ENCODE measurements around the gene CDC42BPG. TPM values are rescaled to one million over a fixed set of nuclear protein-coding genes. Genes with fewer than 3 reads are reported as not detected.
A peak's percentile ranks its signal among the peaks of the same experiment; 100 is the strongest.

The CDC42BPG gene, protein sequence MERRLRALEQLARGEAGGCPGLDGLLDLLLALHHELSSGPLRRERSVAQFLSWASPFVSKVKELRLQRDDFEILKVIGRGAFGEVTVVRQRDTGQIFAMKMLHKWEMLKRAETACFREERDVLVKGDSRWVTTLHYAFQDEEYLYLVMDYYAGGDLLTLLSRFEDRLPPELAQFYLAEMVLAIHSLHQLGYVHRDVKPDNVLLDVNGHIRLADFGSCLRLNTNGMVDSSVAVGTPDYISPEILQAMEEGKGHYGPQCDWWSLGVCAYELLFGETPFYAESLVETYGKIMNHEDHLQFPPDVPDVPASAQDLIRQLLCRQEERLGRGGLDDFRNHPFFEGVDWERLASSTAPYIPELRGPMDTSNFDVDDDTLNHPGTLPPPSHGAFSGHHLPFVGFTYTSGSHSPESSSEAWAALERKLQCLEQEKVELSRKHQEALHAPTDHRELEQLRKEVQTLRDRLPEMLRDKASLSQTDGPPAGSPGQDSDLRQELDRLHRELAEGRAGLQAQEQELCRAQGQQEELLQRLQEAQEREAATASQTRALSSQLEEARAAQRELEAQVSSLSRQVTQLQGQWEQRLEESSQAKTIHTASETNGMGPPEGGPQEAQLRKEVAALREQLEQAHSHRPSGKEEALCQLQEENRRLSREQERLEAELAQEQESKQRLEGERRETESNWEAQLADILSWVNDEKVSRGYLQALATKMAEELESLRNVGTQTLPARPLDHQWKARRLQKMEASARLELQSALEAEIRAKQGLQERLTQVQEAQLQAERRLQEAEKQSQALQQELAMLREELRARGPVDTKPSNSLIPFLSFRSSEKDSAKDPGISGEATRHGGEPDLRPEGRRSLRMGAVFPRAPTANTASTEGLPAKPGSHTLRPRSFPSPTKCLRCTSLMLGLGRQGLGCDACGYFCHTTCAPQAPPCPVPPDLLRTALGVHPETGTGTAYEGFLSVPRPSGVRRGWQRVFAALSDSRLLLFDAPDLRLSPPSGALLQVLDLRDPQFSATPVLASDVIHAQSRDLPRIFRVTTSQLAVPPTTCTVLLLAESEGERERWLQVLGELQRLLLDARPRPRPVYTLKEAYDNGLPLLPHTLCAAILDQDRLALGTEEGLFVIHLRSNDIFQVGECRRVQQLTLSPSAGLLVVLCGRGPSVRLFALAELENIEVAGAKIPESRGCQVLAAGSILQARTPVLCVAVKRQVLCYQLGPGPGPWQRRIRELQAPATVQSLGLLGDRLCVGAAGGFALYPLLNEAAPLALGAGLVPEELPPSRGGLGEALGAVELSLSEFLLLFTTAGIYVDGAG (N-terminal part only)
- total RNA-seq = under 1 TPM; 0.31 to 0.61 TPM

DNA sequence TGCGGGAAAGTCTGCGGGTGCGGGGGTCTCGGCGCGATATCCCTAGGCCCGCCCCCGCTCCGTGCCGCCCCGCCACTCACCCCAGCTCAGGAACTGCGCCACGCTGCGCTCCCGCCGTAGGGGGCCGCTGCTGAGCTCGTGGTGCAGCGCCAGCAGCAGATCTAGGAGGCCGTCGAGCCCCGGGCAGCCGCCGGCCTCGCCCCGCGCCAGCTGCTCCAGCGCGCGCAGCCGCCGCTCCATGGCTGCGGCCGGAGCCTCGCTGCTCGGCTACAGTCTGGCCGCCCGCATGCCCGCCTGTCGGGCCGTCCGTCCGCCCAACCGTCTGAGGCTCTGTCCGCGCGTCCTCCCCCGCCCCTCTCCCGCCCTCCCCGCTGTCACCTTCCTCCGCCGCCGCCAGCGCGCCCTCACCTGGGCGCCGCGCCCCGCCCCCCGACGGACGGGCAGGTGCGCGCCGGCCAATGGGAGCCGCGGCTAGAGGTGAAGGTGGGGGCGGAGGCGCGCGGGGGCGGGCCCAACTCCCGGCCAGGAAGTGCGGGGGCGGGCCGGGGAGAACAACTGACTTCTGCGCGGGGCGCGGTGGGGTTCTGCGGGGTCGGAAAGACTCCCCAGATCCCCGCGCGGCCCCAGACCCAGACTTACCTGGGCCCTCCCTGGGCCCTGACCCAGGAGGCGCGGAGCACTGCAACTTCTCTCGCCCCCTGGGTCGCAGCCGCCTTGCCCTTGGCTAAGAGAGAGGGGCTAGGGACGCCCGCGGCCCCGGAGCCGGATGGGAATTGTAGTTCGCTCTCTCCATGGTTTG lies at the start of gene CDC42BPG:
CDC42BPG (minus strand) TSS at position 324 of the 799 bp plus-strand sequence; CDS start at position 240, 84 bp downstream.
- CTCF ChIA-PET = interaction anchor here (0.6 to 28.9 kb wide), 18 partner anchors 9 to 484 kb away, joined by 3 to 1168 read pairs (median 3); partner anchors contain the start of genes EHD1 and SAC3D1

DNA sequence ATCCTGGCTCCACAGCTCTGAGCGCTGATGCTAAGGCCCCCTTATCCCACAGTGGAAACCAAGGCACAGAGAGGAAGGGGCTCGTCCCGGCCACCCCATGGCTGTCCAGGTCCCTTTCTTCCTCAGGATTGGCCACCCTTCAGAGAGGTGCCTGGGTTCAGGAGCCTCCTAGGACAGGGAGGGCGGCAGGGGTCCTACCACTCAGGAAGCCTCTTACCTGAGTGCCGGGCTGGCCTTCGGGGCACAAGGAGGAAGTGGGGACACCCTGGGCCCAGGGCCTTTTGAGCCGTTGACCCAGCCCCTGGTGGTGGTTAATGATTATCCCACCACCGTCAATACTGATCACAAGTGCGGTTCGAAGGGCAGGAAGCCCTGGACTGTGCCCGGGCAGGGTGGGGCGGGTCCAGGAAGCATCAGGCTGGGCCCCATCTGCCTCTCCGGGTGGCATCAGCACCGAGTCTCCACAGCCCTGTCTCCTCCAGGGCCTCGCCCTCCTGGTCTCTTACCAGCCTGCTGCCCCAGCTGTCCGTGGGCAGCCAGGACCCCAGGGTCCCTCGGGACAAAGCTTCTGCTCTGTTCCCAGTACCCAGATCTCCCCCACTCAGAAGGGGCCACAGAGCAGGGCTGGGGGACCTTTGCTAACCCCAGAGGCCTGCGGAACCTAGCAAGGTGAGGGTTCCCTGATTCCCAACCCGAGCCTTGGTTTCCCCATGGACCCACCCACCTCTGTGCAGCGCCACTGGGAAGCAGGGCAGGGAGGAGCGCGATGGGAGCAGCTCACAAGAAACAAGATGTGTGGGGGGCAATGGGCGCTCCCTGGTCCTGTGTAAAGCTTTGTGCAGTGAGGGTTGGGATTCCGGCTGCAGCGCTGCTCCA lies 49.0 kb upstream of the CDC42BPG start:
- no peak overlapping the region for H3K4me3 Mint-ChIP-seq
- peaks cover 4% of the 10 kb centered on the region for H3K36me3 Mint-ChIP-seq (ENCODE audit: low read depth)
- H3K27me3 Mint-ChIP-seq = no peaks in the 10 kb centered on the region
- ATAC-seq (no peak), DNase-seq (no peak)
- no peaks in the 10 kb centered on the region for H3K4me1 Mint-ChIP-seq (ENCODE audit: low read depth)
- TF ChIP-seq, protein P1, sequence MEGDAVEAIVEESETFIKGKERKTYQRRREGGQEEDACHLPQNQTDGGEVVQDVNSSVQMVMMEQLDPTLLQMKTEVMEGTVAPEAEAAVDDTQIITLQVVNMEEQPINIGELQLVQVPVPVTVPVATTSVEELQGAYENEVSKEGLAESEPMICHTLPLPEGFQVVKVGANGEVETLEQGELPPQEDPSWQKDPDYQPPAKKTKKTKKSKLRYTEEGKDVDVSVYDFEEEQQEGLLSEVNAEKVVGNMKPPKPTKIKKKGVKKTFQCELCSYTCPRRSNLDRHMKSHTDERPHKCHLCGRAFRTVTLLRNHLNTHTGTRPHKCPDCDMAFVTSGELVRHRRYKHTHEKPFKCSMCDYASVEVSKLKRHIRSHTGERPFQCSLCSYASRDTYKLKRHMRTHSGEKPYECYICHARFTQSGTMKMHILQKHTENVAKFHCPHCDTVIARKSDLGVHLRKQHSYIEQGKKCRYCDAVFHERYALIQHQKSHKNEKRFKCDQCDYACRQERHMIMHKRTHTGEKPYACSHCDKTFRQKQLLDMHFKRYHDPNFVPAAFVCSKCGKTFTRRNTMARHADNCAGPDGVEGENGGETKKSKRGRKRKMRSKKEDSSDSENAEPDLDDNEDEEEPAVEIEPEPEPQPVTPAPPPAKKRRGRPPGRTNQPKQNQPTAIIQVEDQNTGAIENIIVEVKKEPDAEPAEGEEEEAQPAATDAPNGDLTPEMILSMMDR (IDR thresholded peaks at IDR 0.05) = no peak
- intact Hi-C loops (cut with micrococcal nuclease) = loop anchor here (2.0 kb wide), 1 partner anchor 47 kb away; no protein-coding TSS in a partner anchor
- ChIA-PET POLR2A (interaction anchor here (0.8 to 2.3 kb wide), 8 partner anchors 8 to 123 kb away, joined by 3 to 10 read pairs (median 4); partner anchors contain the start of gene CDC42BPG), CTCF (interaction anchor here (0.8 to 29.9 kb wide), 12 partner anchors 8 to 113 kb away, joined by 3 to 1168 read pairs (median 4); partner anchors contain the start of gene CDC42BPG)
- no peaks in the 10 kb centered on the region for H3K9me3 Mint-ChIP-seq
- no peak overlapping the region for H3K27ac Mint-ChIP-seq

More for the DNA sequence above, at the start of gene CDC42BPG:
- TF ChIP-seq, protein P1 (IDR thresholded peaks at IDR 0.05) = peak; percentile 75
- peak within 1 kb of the TSS; percentile 21 for H3K27ac Mint-ChIP-seq
- DNase-seq (peak; percentile 74), ATAC-seq (peak; percentile 79)
- intact Hi-C loops (cut with micrococcal nuclease) = loop anchor here (10.0 kb wide), 1 partner anchor 170 kb away; the partner anchor contains the start of gene ARL2
- no peaks in the 10 kb centered on the region for H3K36me3 Mint-ChIP-seq (ENCODE audit: low read depth)
- no peaks in the 10 kb centered on the region for H3K9me3 Mint-ChIP-seq
- H3K4me1 Mint-ChIP-seq (ENCODE audit: low read depth) = peaks cover 34% of the 10 kb centered on the region
- H3K4me3 Mint-ChIP-seq = peak within 1 kb of the TSS; percentile 58
- POLR2A ChIA-PET = interaction anchor here (0.6 to 26.2 kb wide), 7 partner anchors 9 to 273 kb away, joined by 3 to 768 read pairs (median 4); partner anchors contain the start of genes EHD1 and ZNHIT2
- H3K27me3 Mint-ChIP-seq = no peaks in the 10 kb centered on the region

DNA sequence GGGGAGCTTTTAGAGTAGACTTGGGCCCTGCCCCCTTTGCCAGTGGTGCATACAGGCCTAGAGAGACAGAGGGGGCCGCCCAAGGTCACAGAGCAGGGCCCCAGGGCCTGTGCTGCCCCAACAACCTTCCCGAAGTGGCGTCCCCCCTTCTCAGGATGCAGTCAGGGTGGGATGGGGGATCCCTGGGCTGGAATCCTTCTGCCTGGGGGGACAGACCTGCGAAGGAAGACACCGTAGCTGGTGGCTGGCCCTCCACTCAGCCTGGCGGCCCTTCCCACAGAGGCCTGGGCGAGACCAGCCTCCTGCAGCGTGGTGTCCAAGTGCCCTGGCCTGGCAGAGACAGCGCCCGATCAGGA lies 48.4 kb upstream of the CDC42BPG start:
- no peak overlapping the region for H3K27ac Mint-ChIP-seq
- POLR2A ChIA-PET = interaction anchor here (0.8 to 1.3 kb wide), 5 partner anchors 14 to 46 kb away, joined by 3 to 5 read pairs (median 3); partner anchors contain the start of gene EHD1

More for the DNA sequence above, 48.4 kb upstream of the CDC42BPG start:
- CTCF ChIA-PET = interaction anchor here (1.4 to 29.9 kb wide), 3 partner anchors 14 to 36 kb away, joined by 5 to 1168 read pairs (median 8); partner anchors contain the start of gene CDC42BPG
- H3K4me3 Mint-ChIP-seq = no peak overlapping the region
- H3K9me3 Mint-ChIP-seq = no peaks in the 10 kb centered on the region
- no peaks in the 10 kb centered on the region for H3K27me3 Mint-ChIP-seq
- H3K36me3 Mint-ChIP-seq (ENCODE audit: low read depth) = peaks cover 4% of the 10 kb centered on the region
- TF ChIP-seq, protein P1 (IDR thresholded peaks at IDR 0.05) = no peak
- DNase-seq = no peak
- peaks cover 5% of the 10 kb centered on the region for H3K4me1 Mint-ChIP-seq (ENCODE audit: low read depth)
- intact Hi-C loops (cut with micrococcal nuclease) = no loop called here
- ATAC-seq = no peak
